Hepatocyte (in vitro differentiated cells): ENCODE results near the gene PPP2R2C. TPM values are rescaled to one million over a fixed set of nuclear protein-coding genes. Genes with fewer than 3 reads are reported as not detected.
A peak's percentile ranks its signal among the peaks of the same experiment; 100 is the strongest.

Experiments
- DNase-seq: peaks from one replicate; pipeline ENCODE4 v3.0.0-alpha.2; 2016; ENCODE audit warnings: low spot score
- H2AFZ ChIP-seq: fragments of 200-600 bp; sonication (generic); 2 replicates; pipeline ENCODE4 v1.6.0; 2016; ENCODE audit warnings: antibody characterized with exemption, mild to moderate bottlenecking
- H3K27ac ChIP-seq: fragments of 200-600 bp; sonication (generic); 2 replicates; pipeline ENCODE4 v1.5.1; 2016; ENCODE audit warnings: mild to moderate bottlenecking
- H3K27me3 ChIP-seq: fragments of 200-600 bp; sonication (generic); 2 replicates; pipeline ENCODE4 v1.6.1; 2016
- H3K36me3 ChIP-seq: fragments of 200-600 bp; sonication (generic); replicated peaks from 2 replicates; pipeline ENCODE4 v1.5.1; 2016; ENCODE audit warnings: low read depth; ENCODE audit not compliant: insufficient read depth
- H3K4me1 ChIP-seq: fragments of 200-600 bp; sonication (generic); 2 replicates; pipeline ENCODE4 v1.5.1; 2016; ENCODE audit warnings: mild to moderate bottlenecking, moderate library complexity; ENCODE audit not compliant: insufficient read depth
- H3K4me2 ChIP-seq: fragments of 200-600 bp; sonication (generic); 2 replicates; pipeline ENCODE4 v1.6.0; 2016
- H3K4me3 ChIP-seq: fragments of 200-600 bp; sonication (generic); 2 replicates; pipeline ENCODE4 v1.5.1; 2016; ENCODE audit warnings: mild to moderate bottlenecking
- H3K79me2 ChIP-seq: fragments of 200-600 bp; sonication (generic); 2 replicates; pipeline ENCODE4 v1.6.0; 2017; ENCODE audit warnings: mild to moderate bottlenecking
- H3K9me2 ChIP-seq: fragments of 200-600 bp; sonication (generic); replicated peaks from 2 replicates; pipeline ENCODE4 v1.6.0; 2017; ENCODE audit warnings: mild to moderate bottlenecking; ENCODE audit not compliant: insufficient read depth
- H3K9me3 ChIP-seq: fragments of 200-600 bp; sonication (generic); 2 replicates; pipeline ENCODE4 v1.5.1; 2016; ENCODE audit warnings: low read depth, mild to moderate bottlenecking
- H4K20me1 ChIP-seq: fragments of 200-600 bp; sonication (generic); 2 replicates; pipeline ENCODE4 v1.6.0; 2016; ENCODE audit warnings: mild to moderate bottlenecking; ENCODE audit not compliant: insufficient read depth, poor library complexity, severe bottlenecking
- CTCF ChIP-seq: fragments of 200-600 bp; sonication (generic); IDR thresholded peaks from 2 replicates; pipeline ENCODE4 v1.5.1; 2016; ENCODE audit warnings: antibody characterized with exemption, mild to moderate bottlenecking; ENCODE audit not compliant: poor library complexity
- EZH2 ChIP-seq: fragments of 200-600 bp; sonication (generic); IDR thresholded peaks from 2 replicates; pipeline ENCODE4 v1.6.1; 2016; ENCODE audit warnings: antibody characterized with exemption, mild to moderate bottlenecking, borderline replicate concordance
- EZH2phosphoT487 ChIP-seq: fragments of 200-600 bp; sonication (generic); IDR thresholded peaks from one replicate; pipeline ENCODE4 v1.6.1; 2018; ENCODE audit warnings: antibody characterized with exemption, mild to moderate bottlenecking, low read depth, moderate library complexity; ENCODE audit not compliant: unreplicated experiment, severe bottlenecking
- WGBS: methylation state at CpG from one replicate; pipeline ENCODE4 v1.1.6; 2016; ENCODE audit warnings: low lambda C conversion rate; ENCODE audit errors: missing lambda C conversion rate; 5-methylcytosine and 5-hydroxymethylcytosine counted together
- polyA plus RNA-seq: library from polyadenylated mRNA; unstranded; fragments of >200 nt; fragmentation: Nextera tagmentation; extraction: Ambion mirVana; gene quantifications from 2 replicates; pipeline ENCODE4 v1.2.1, GENCODE V29; 2016
- total RNA-seq: library from RNA; depleted of rRNA; stranded (reverse); fragments of >200 nt; gene quantifications from 2 replicates; pipeline ENCODE4 v1.2.3, GENCODE V29; 2014

Gene PPP2R2C
- total and polyA plus RNA-seq, 2 experiments from 2014 or later, result 0.35 to 0.67 TPM

GRCh38 chr4:6275898-6276806 is 196.3 kb downstream of the PPP2R2C start:
- Histone ChIP-seq H3K9me3 (no peaks in the 10 kb centered on the region), H3K4me3 (no peak overlapping the region), H3K9me2 (no peaks in the 10 kb centered on the region), H3K4me2 (peak overlapping the region; percentile 12), H3K27me3 (no peaks in the 10 kb centered on the region), H3K4me1 (peaks cover 51% of the 10 kb centered on the region), H3K27ac (peak overlapping the region; percentile 81), H4K20me1 (no peaks in the 10 kb centered on the region), H2AFZ (no peak overlapping the region), H3K79me2 (peaks cover 40% of the 10 kb centered on the region), H3K36me3 (no peaks in the 10 kb centered on the region)
- DNase-seq, result peak; percentile 71
- 73% methylated on average over 22 of the region's 22 CpGs for WGBS
- TF ChIP-seq CTCF (no peak), EZH2phosphoT487 (no peak), EZH2 (no peak)

GRCh38 chr4:6275351-6275750 is 197.1 kb downstream of the PPP2R2C start:
- H3K4me1 ChIP-seq, result peaks cover 51% of the 10 kb centered on the region
- H3K9me3 ChIP-seq, result no peaks in the 10 kb centered on the region
- H3K4me2 ChIP-seq, result peak overlapping the region; percentile 12
- no peak overlapping the region for H3K4me3 ChIP-seq
- peaks cover 46% of the 10 kb centered on the region for H3K79me2 ChIP-seq
- no peak overlapping the region for H2AFZ ChIP-seq
- no peaks in the 10 kb centered on the region for H4K20me1 ChIP-seq
- DNase-seq, result no peak
- H3K27ac ChIP-seq, result peak overlapping the region; percentile 81
- TF ChIP-seq CTCF, result no peak
- no peak for TF ChIP-seq EZH2phosphoT487
- no peak for TF ChIP-seq EZH2
- 90% methylated on average over 10 of the region's 10 CpGs for WGBS
- no peaks in the 10 kb centered on the region for H3K36me3 ChIP-seq
- H3K9me2 ChIP-seq, result no peaks in the 10 kb centered on the region
- H3K27me3 ChIP-seq, result no peaks in the 10 kb centered on the region

- Histone ChIP-seq H3K9me2 (no peaks in the 10 kb centered on the region), H3K27me3 (no peaks in the 10 kb centered on the region), H3K36me3 (no peaks in the 10 kb centered on the region), H3K4me1 (peaks cover 43% of the 10 kb centered on the region), H3K4me3 (no peak overlapping the region), H3K79me2 (peaks cover 47% of the 10 kb centered on the region), H3K4me2 (peak overlapping the region; percentile 39), H2AFZ (no peak overlapping the region), H3K9me3 (no peaks in the 10 kb centered on the region), H3K27ac (peak overlapping the region; percentile 1), H4K20me1 (no peaks in the 10 kb centered on the region)
- DNase-seq, result no peak
- 12% methylated on average over 1 of the region's 1 CpG for WGBS
- TF ChIP-seq EZH2phosphoT487 (no peak), EZH2 (no peak), CTCF (no peak)
These were observed 198.8 kb downstream of the PPP2R2C start for GRCh38 chr4:6273661-6273990.
